K562 (cell line): ENCODE measurements around the gene PRELID3B. TPM values are rescaled to one million over a fixed set of nuclear protein-coding genes. Genes with fewer than 3 reads are reported as not detected.

Experiments
- ATAC-seq: fragments of 200-7000 bp; cut with Tn5 transposase; 3 replicates; pipeline ENCODE4 v1.9.1; 2020; ENCODE audit warnings: moderate library complexity
- BruUV-seq: library from RNA; stranded (reverse); fragments of 400-500 nt; replicated peaks from 2 replicates; lab custom pipeline; 2021; lab: Mats Ljungman, UMichigan
- CTCF ChIA-PET: fragments of 300-600 bp; formaldehyde crosslinking; extraction: SDS; loops from one replicate; lab custom pipeline; 2021; ENCODE audit warnings: low intra/inter-chr PET ratio; lab: Yijun Ruan, JAX
- POLR2A ChIA-PET: fragments of 300-600, 350-650 bp; sonication (Branson Sonifier 250); formaldehyde crosslinking; extraction: SDS; loops from one replicate; lab custom pipeline; 2021; ENCODE audit warnings: antibody characterized with exemption, inconsistent platforms; lab: Yijun Ruan, JAX
- DNase-seq, 4 experiments: peaks; one replicate each; pipeline versions ENCODE4 v3.0.0 to v3.0.0-alpha.2; 2011 to 2018; ENCODE audit warnings: low spot score in 3 of 4, mixed read lengths in 3 of 4; ENCODE audit errors: extremely low read depth in 1 of 4
- FAIRE-seq: peaks from 2 replicates; lab custom pipeline; 2011; peaks lifted over from hg19 to GRCh38; lab: Jason Lieb, UNC
- H2AFZ ChIP-seq: 2 replicates; pipeline ENCODE4 v1.6.0; 2011; ENCODE audit warnings: low read depth, low read length, control low read depth, inconsistent platforms
- H3K27ac ChIP-seq: fragments of 200-600 bp; 3 replicates; pipeline ENCODE4 v1.8.0; 2011; ENCODE audit warnings: low read depth, mild to moderate bottlenecking, control low read depth, inconsistent platforms, low read length, moderate library complexity, mixed read lengths; ENCODE audit errors: extremely low read depth
- H3K27me3 ChIP-seq, 2 experiments: fragments of 300-600 bp in 1 of 2; 2 replicates in 1 of 2; 3 replicates in 1 of 2; pipeline versions ENCODE4 v1.6.0 to v1.8.0; 2011; ENCODE audit warnings: inconsistent platforms in 2 of 2, low read length in 2 of 2, mild to moderate bottlenecking in 1 of 2, mixed read lengths in 1 of 2, moderate library complexity in 1 of 2; ENCODE audit not compliant: control insufficient read depth in 2 of 2, insufficient read depth in 2 of 2
- H3K36me3 ChIP-seq: fragments of 300-600 bp; 3 replicates; pipeline ENCODE4 v1.8.0; 2011; ENCODE audit warnings: mild to moderate bottlenecking, low read length, inconsistent platforms; ENCODE audit not compliant: control insufficient read depth, insufficient read depth
- H3K4me1 ChIP-seq, 2 experiments: fragments of 200-600 bp in 1 of 2; replicated peaks in 1 of 2; 2 replicates in 1 of 2; 3 replicates in 1 of 2; pipeline versions ENCODE4 v1.5.1 to v1.8.0; 2011; ENCODE audit warnings: inconsistent platforms in 2 of 2, low read length in 2 of 2, mild to moderate bottlenecking in 1 of 2, mixed read lengths in 1 of 2, moderate library complexity in 1 of 2; ENCODE audit not compliant: control insufficient read depth in 2 of 2, insufficient read depth in 2 of 2
- H3K4me2 ChIP-seq: 2 replicates; pipeline ENCODE4 v1.6.1; 2011; ENCODE audit warnings: low read length, control low read depth, inconsistent platforms, mixed read lengths; ENCODE audit not compliant: insufficient read depth
- H3K4me3 ChIP-seq: fragments of 200-600 bp; sonication (generic), shearing (Covaris generic); 2 replicates; pipeline ENCODE4 v1.5.1; 2016; ENCODE audit warnings: control low read depth, inconsistent platforms
- H3K79me2 ChIP-seq: fragments of 200-600 bp; 3 replicates; pipeline ENCODE4 v1.8.0; 2011; ENCODE audit warnings: low read length, inconsistent platforms; ENCODE audit not compliant: control insufficient read depth, insufficient read depth
- H3K9ac ChIP-seq, 2 experiments: 2 replicates each; pipeline versions ENCODE4 v1.6.0 to v1.6.1; 2011; ENCODE audit warnings: low read depth in 2 of 2, low read length in 2 of 2, control low read depth in 1 of 2, inconsistent platforms in 1 of 2, mild to moderate bottlenecking in 1 of 2, mixed read lengths in 1 of 2; ENCODE audit not compliant: insufficient read depth in 1 of 2
- H3K9me1 ChIP-seq: one replicate; pipeline ENCODE4 v1.6.0; 2011; ENCODE audit warnings: inconsistent platforms, mild to moderate bottlenecking, low read length, moderate library complexity; ENCODE audit not compliant: control insufficient read depth, insufficient read depth
- H3K9me3 ChIP-seq: replicated peaks from 2 replicates; pipeline ENCODE4 v1.5.1; 2011; ENCODE audit warnings: low read depth, low read length, inconsistent platforms; ENCODE audit not compliant: control insufficient read depth, insufficient read depth
- H4K20me1 ChIP-seq: replicated peaks from 2 replicates; pipeline ENCODE4 v1.6.1; 2011; ENCODE audit warnings: low read length, inconsistent platforms, mixed read lengths; ENCODE audit not compliant: control insufficient read depth, insufficient read depth
- MEF2D ChIP-seq: conservative IDR thresholded peaks from 2 replicates; pipeline ENCODE4 v1.6.1; 2016; ENCODE audit warnings: low read depth, missing genetic modification characterization, missing compliant biosample characterization
- RBM25 ChIP-seq: fragments of 200-400 bp; formaldehyde crosslinking; IDR thresholded peaks from 2 replicates; pipeline ENCODE4 v1.6.1; 2018; ENCODE audit warnings: low read length, low read depth, moderate library complexity; ENCODE audit not compliant: severe bottlenecking
- SIX5 ChIP-seq, 2 experiments: IDR thresholded peaks; 2 replicates each; pipeline ENCODE4 v1.6.1; 2011; ENCODE audit warnings: low read length in 2 of 2, borderline replicate concordance in 1 of 2, low read depth in 1 of 2, mild to moderate bottlenecking in 1 of 2, moderate library complexity in 1 of 2; ENCODE audit not compliant: insufficient read depth in 1 of 2
- TEAD1 ChIP-seq, 2 experiments: fragments of 450-650 bp in 1 of 2; sonication (generic) in 1 of 2; formaldehyde crosslinking; IDR thresholded peaks; 2 replicates each; pipeline versions ENCODE4 v1.4.0 to v1.8.0; 2020 to 2022; ENCODE audit warnings: mild to moderate bottlenecking in 2 of 2, missing genetic modification reagents in 1 of 2
- THRAP3 ChIP-seq: fragments of 450-650 bp; IDR thresholded peaks from 2 replicates; pipeline ENCODE4 v1.6.1; 2016; ENCODE audit warnings: mild to moderate bottlenecking, inconsistent platforms, borderline replicate concordance
- ZNF707 ChIP-seq: fragments of 250-450 bp; sonication (Bioruptor Pico); conservative IDR thresholded peaks from 2 replicates; pipeline ENCODE4 v1.8.0; 2022; ENCODE audit warnings: inconsistent platforms, mild to moderate bottlenecking, moderate library complexity
- WGBS: fragments of 100-300 bp; shearing (Covaris generic); methylation state at CpG from one replicate; pipeline ENCODE4 v1.1.6; 2016; ENCODE audit warnings: low coverage, mixed read lengths; ENCODE audit not compliant: insufficient coverage; ENCODE audit errors: missing lambda C conversion rate; 5-methylcytosine and 5-hydroxymethylcytosine counted together
- in situ Hi-C: fragments of 300-500 bp; cut with MboI; formaldehyde crosslinking; loops from 4 replicates; pipeline ENCODE4 v1.15.0; 2018; ENCODE audit warnings: inconsistent platforms, mixed read lengths
- intact Hi-C: fragments of 100-400 bp; cut with micrococcal nuclease; formaldehyde crosslinking; loops from 2 replicates; pipeline ENCODE4 v1.14.2; 2022
- polyA plus RNA-seq, 8 experiments: library from polyadenylated mRNA; depleted of rRNA in 4 of 8; stranded (reverse) in 5 of 8; unstranded in 3 of 8; fragments of >200 nt; fragmentation: Nextera tagmentation in 2 of 8; fragmentation: Illumina TruSeq in 1 of 8; extraction: Ambion mirVana in 2 of 8; extraction: Trizol in 1 of 8; gene quantifications; 2 replicates each; pipeline versions ENCODE4 v1.2.1 to v1.2.3, GENCODE V29; 2011 to 2014; ENCODE audit warnings: inconsistent platforms in 1 of 8, missing spikeins in 1 of 8
- total RNA-seq, 7 experiments: library from RNA; depleted of rRNA in 6 of 7; stranded (reverse); fragments of >200 nt in 6 of 7; fragmentation: Illumina TruSeq in 2 of 7; extraction: Trizol in 2 of 7; gene quantifications; 2 replicates each; pipeline versions ENCODE4 v1.2.1 to v1.2.3, GENCODE V29; 2011 to 2021; ENCODE audit warnings: low replicate concordance in 1 of 7
- TF ChIP-seq, protein P1 (sequence below): sonication (generic); formaldehyde crosslinking; IDR thresholded peaks from 2 replicates; pipeline ENCODE4 v1.9.0; 2022; ENCODE audit warnings: mild to moderate bottlenecking, missing genetic modification reagents
- TF ChIP-seq, protein P2 (sequence below): IDR thresholded peaks from 2 replicates; pipeline ENCODE4 v1.6.1; 2011; ENCODE audit warnings: borderline replicate concordance, low read depth, mild to moderate bottlenecking, moderate library complexity, low read length; ENCODE audit not compliant: insufficient read depth, poor library complexity, severe bottlenecking
- TF ChIP-seq, protein P3 (sequence below): sonication (generic); formaldehyde crosslinking; IDR thresholded peaks from 2 replicates; pipeline ENCODE4 v1.4.0; 2020; ENCODE audit warnings: mild to moderate bottlenecking, missing genetic modification reagents

Gene PRELID3B
- total and polyA plus RNA-seq, 9 of the 15 experiments (the other 6 are each of a cell fraction or from before 2014, with no cell fraction given) = 77.0 to 186 (median 101) TPM

DNA sequence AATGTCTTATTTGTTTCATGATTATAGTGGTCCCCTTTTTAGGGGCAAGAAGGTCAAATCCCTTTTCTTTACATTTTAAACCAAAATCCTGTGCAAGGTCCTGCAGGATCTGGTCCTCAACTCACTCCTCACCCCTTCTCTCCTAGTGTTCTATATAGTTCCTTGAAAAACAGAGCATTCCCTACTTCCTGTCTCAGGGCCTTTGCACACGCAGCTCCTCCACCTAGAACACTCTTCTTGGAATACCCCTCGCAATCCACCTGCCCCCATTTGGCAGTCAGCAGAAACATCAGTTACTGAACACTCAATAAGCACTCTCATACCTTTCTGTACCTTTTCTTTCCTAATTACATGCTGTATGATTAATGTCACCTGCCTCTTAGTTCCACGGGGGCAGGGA lies 7.2 kb downstream of the PRELID3B start:
- peaks cover 87% of the 10 kb centered on the region for H3K36me3 ChIP-seq
- in situ Hi-C loops (no loop called here), intact Hi-C loops (no loop called here)
- no TSS peak for BruUV-seq
- ATAC-seq = no peak
- H3K79me2 ChIP-seq = peaks cover 70% of the 10 kb centered on the region
- TF ChIP-seq RBM25 (peak; percentile 33), SIX5 (IDR thresholded peaks at IDR 0.05; ENCODE audit: borderline replicate concordance in 1 of 2, insufficient read depth in 1 of 2, low read depth in 1 of 2, low read length in 2 of 2) (no peak)
- DNase-seq = no peak
- no peak for FAIRE-seq
- H3K4me2 ChIP-seq = no peak overlapping the region
- peaks cover 4% of the 10 kb centered on the region for H3K9me1 ChIP-seq
- H3K4me1 ChIP-seq = peaks cover 12 to 14% of the 10 kb centered on the region in 2 experiments; a peak in 4 of 5 replicates
- no peaks in the 10 kb centered on the region for H4K20me1 ChIP-seq
- POLR2A ChIA-PET = no interaction called here
- CTCF ChIA-PET = no interaction called here
- no peak overlapping the region for H3K27ac ChIP-seq
- H3K27me3 ChIP-seq = no peaks in the 10 kb centered on the region
- H3K4me3 ChIP-seq = no peak overlapping the region
- H3K9ac ChIP-seq = no peak overlapping the region
- no peaks in the 10 kb centered on the region for H3K9me3 ChIP-seq
- WGBS = 90% methylated on average over 3 of the region's 3 CpGs
- no peak overlapping the region for H2AFZ ChIP-seq

DNA sequence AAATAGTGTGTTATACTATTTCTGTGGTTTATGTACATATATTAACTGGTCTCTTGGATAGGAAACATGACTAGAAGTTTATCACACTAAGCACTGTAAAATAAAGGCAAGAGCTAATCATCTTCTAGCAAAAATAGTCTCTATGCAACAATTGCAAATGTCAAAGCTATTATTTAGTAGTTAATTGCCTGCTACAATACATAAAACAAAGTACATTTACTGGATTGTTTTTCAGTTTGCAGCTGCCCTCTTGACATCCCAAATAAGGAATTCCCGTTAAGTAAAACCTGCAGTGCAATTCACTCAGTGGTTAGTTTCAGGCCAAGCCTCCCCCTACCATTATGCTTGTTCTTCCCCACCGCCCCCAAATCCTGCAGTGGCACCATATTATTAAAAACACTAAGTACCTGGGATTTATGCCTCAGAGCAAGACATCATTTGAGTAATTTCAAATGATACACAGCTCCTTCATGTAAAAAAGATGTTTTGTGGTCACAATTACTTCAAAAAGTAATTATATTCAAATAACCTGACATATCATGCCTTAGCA lies 8.9 kb downstream of the PRELID3B start:
- TF ChIP-seq, protein P1, sequence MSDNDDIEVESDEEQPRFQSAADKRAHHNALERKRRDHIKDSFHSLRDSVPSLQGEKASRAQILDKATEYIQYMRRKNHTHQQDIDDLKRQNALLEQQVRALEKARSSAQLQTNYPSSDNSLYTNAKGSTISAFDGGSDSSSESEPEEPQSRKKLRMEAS (CRISPR knock-in tag) = no peak
- TF ChIP-seq ZNF707 (CRISPR knock-in tag) (no peak), TEAD1 (CRISPR knock-in tag; IDR thresholded peaks at IDR 0.05) (no peak), MEF2D (tag) (no peak), THRAP3 (no peak)
- TF ChIP-seq, protein P2, sequence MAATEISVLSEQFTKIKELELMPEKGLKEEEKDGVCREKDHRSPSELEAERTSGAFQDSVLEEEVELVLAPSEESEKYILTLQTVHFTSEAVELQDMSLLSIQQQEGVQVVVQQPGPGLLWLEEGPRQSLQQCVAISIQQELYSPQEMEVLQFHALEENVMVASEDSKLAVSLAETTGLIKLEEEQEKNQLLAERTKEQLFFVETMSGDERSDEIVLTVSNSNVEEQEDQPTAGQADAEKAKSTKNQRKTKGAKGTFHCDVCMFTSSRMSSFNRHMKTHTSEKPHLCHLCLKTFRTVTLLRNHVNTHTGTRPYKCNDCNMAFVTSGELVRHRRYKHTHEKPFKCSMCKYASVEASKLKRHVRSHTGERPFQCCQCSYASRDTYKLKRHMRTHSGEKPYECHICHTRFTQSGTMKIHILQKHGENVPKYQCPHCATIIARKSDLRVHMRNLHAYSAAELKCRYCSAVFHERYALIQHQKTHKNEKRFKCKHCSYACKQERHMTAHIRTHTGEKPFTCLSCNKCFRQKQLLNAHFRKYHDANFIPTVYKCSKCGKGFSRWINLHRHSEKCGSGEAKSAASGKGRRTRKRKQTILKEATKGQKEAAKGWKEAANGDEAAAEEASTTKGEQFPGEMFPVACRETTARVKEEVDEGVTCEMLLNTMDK = no peak
- TF ChIP-seq, protein P3, sequence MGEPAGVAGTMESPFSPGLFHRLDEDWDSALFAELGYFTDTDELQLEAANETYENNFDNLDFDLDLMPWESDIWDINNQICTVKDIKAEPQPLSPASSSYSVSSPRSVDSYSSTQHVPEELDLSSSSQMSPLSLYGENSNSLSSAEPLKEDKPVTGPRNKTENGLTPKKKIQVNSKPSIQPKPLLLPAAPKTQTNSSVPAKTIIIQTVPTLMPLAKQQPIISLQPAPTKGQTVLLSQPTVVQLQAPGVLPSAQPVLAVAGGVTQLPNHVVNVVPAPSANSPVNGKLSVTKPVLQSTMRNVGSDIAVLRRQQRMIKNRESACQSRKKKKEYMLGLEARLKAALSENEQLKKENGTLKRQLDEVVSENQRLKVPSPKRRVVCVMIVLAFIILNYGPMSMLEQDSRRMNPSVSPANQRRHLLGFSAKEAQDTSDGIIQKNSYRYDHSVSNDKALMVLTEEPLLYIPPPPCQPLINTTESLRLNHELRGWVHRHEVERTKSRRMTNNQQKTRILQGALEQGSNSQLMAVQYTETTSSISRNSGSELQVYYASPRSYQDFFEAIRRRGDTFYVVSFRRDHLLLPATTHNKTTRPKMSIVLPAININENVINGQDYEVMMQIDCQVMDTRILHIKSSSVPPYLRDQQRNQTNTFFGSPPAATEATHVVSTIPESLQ (CRISPR knock-in tag) = no peak
- ChIA-PET POLR2A (interaction anchor here (1.3 to 4.5 kb wide), 3 partner anchors 9 to 13 kb away, joined by 3 to 31 read pairs (median 28); partner anchors contain the start of genes PRELID3B and TUBB1), CTCF (no interaction called here)
- ATAC-seq (no peak), DNase-seq (no peak), FAIRE-seq (no peak)
- Histone ChIP-seq H3K9me3 (no peaks in the 10 kb centered on the region), H3K4me3 (no peak overlapping the region), H3K9ac (no peak overlapping the region), H3K4me1 (peaks cover 10 to 18% of the 10 kb centered on the region in 2 experiments; a peak in 4 of 5 replicates), H4K20me1 (no peaks in the 10 kb centered on the region), H3K4me2 (no peak overlapping the region), H3K9me1 (no peaks in the 10 kb centered on the region), H3K27me3 (no peaks in the 10 kb centered on the region), H3K27ac (no peak overlapping the region), H3K36me3 (peaks cover 88% of the 10 kb centered on the region), H3K79me2 (peaks cover 70% of the 10 kb centered on the region), H2AFZ (no peak overlapping the region)
- in situ Hi-C loops = no loop called here
- intact Hi-C loops = loop anchor here (5.0 kb wide), 2 partner anchors 51 to 141 kb away; partner anchors contain the start of gene NELFCD
- no TSS peak for BruUV-seq
- WGBS = 60% methylated on average over 2 of the region's 2 CpGs
